Type B pancreatic cell (in vitro differentiated cells): Measurements from ENCODE around the gene GPRC6A. TPM values are rescaled to one million over a fixed set of nuclear protein-coding genes. Genes with fewer than 3 reads are reported as not detected.

Experiments used
- DNase-seq: peaks from one replicate; pipeline ENCODE4 v3.0.0; 2021; ENCODE audit warnings: mixed read lengths; ENCODE audit not compliant: unreplicated experiment; ENCODE audit errors: extremely low spot score
- H3K27ac Mint-ChIP-seq: 2 replicates; pipeline ENCODE4 v1.8.0; 2021; ENCODE audit warnings: mild to moderate bottlenecking, mixed read lengths
- H3K27me3 Mint-ChIP-seq: 2 replicates; pipeline ENCODE4 v1.8.0; 2021; ENCODE audit warnings: mixed read lengths
- H3K36me3 Mint-ChIP-seq: 2 replicates; pipeline ENCODE4 v1.8.0; 2021; ENCODE audit warnings: mixed read lengths
- H3K4me1 Mint-ChIP-seq: one replicate; pipeline ENCODE4 v1.8.0; 2021; ENCODE audit warnings: mixed read lengths; ENCODE audit not compliant: unreplicated experiment
- H3K4me3 Mint-ChIP-seq: 2 replicates; pipeline ENCODE4 v1.8.0; 2021; ENCODE audit warnings: mild to moderate bottlenecking, mixed read lengths
- H3K9me3 Mint-ChIP-seq: 2 replicates; pipeline ENCODE4 v1.8.0; 2021; ENCODE audit warnings: mixed read lengths
- CTCF ChIP-seq: fragments of 200-600 bp; sonication (generic); conservative IDR thresholded peaks from 2 replicates; pipeline ENCODE4 v1.5.0; 2021; ENCODE audit warnings: antibody characterized with exemption, mild to moderate bottlenecking
- total RNA-seq: library from RNA; stranded (reverse); gene quantifications from 2 replicates; pipeline ENCODE4 v1.2.1, GENCODE V29; 2021; ENCODE audit warnings: low replicate concordance

GPRC6A gene
- total RNA-seq, 1 donor from 2014 or later = 0.12 TPM

GRCh38 chr6:116745176-116745575 is 83.7 kb downstream of the GPRC6A start:
- H3K36me3 Mint-ChIP-seq = no peaks in the 10 kb centered on the region
- DNase-seq = no peak
- H3K27me3 Mint-ChIP-seq = peaks cover 3% of the 10 kb centered on the region

More at GRCh38 chr6:116745176-116745575, 83.7 kb downstream of the GPRC6A start:
- Mint-ChIP-seq H3K4me3 (no peak overlapping the region), H3K9me3 (peaks cover 4% of the 10 kb centered on the region), H3K27ac (no peak overlapping the region), H3K4me1 (no peaks in the 10 kb centered on the region)
- no peak for TF ChIP-seq CTCF

Other genes starting within 250 kb of the GPRC6A start
- 0.95 and 4.4 TPM in 2 replicates for gene RSPH4A, start 212.6 kb downstream of the GPRC6A start, total RNA-seq
- 9.6 and 12.9 TPM in 2 replicates for gene ZUP1, start 160.3 kb downstream of the GPRC6A start, total RNA-seq
- gene KPNA5, start 147.9 kb downstream of the GPRC6A start, total RNA-seq = 9.6 and 12.6 TPM in 2 replicates
- gene FAM162B, start 63.4 kb downstream of the GPRC6A start, total RNA-seq = 1.8 and 3.5 TPM in 2 replicates
- gene RFX6, start 48.2 kb upstream of the GPRC6A start, total RNA-seq = 18.3 and 23.9 TPM in 2 replicates